Cardiac muscle cell (in vitro differentiated cells and primary cell): ENCODE measurements around the gene MCHR1. TPM values are rescaled to one million over a fixed set of nuclear protein-coding genes. Genes with fewer than 3 reads are reported as not detected.

ENCODE experiments used
- DNase-seq, 2 donors: peaks; one replicate each; pipeline versions ENCODE4 v3.0.0 to v3.0.0-alpha.2; 2010 to 2017; ENCODE audit warnings: low read depth in 1 of 2, low spot score in 1 of 2
- H3K27ac ChIP-seq: fragments of 200-600 bp; sonication (generic); 2 replicates; pipeline ENCODE4 v1.5.1; 2016
- H3K27me3 ChIP-seq: fragments of 200-600 bp; sonication (generic); 2 replicates; pipeline ENCODE4 v1.6.0; 2016; ENCODE audit warnings: control low read depth
- H3K36me3 ChIP-seq: fragments of 200-600 bp; sonication (generic); 2 replicates; pipeline ENCODE4 v1.5.1; 2016; ENCODE audit warnings: control low read depth
- H3K4me1 ChIP-seq: fragments of 200-600 bp; sonication (generic); 2 replicates; pipeline ENCODE4 v1.8.1; 2017; ENCODE audit warnings: low read depth, mild to moderate bottlenecking, mixed run types
- H3K4me3 ChIP-seq: fragments of 200-600 bp; sonication (generic); 2 replicates; pipeline ENCODE4 v1.5.1; 2016; ENCODE audit warnings: mild to moderate bottlenecking
- H3K9me3 ChIP-seq: fragments of 200-600 bp; sonication (generic); 2 replicates; pipeline ENCODE4 v1.5.1; 2017; ENCODE audit warnings: low read depth, mild to moderate bottlenecking, control low read depth
- CTCF ChIP-seq: IDR thresholded peaks from 2 replicates; pipeline ENCODE4 v1.5.1; 2012; ENCODE audit warnings: low read depth, mild to moderate bottlenecking, low read length
- polyA plus RNA-seq: library from polyadenylated mRNA; unstranded; fragments of >200 nt; fragmentation: Nextera tagmentation; extraction: Ambion mirVana; gene quantifications from 2 replicates; pipeline ENCODE4 v1.2.1, GENCODE V29; 2016
- total RNA-seq: library from RNA; depleted of rRNA; stranded (reverse); fragments of >200 nt; gene quantifications from 2 replicates; pipeline ENCODE4 v1.2.3, GENCODE V29; 2016

Gene MCHR1
- total and polyA plus RNA-seq, 2 experiments from 2014 or later, result 0.12 to 0.59 TPM

- no peak for TF ChIP-seq CTCF
- Histone ChIP-seq H3K27me3 (no peaks in the 10 kb centered on the region), H3K4me3 (no peak overlapping the region), H3K27ac (no peak overlapping the region), H3K4me1 (no peaks in the 10 kb centered on the region), H3K36me3 (no peaks in the 10 kb centered on the region), H3K9me3 (no peaks in the 10 kb centered on the region)
- no peak for DNase-seq
These were observed 2.6 kb upstream of the MCHR1 start for GRCh38 chr22:40676644-40677043.

- TF ChIP-seq CTCF, result no peak
- no peak for DNase-seq
- H3K27ac ChIP-seq, result no peak overlapping the region
- no peak overlapping the region for H3K4me3 ChIP-seq
- H3K4me1 ChIP-seq, result no peaks in the 10 kb centered on the region
- H3K36me3 ChIP-seq, result no peaks in the 10 kb centered on the region
- H3K27me3 ChIP-seq, result no peaks in the 10 kb centered on the region
- H3K9me3 ChIP-seq, result no peaks in the 10 kb centered on the region
These were observed 613 bp upstream of the MCHR1 start for GRCh38 chr22:40678493-40679248.

- Histone ChIP-seq H3K4me1 (no peaks in the 10 kb centered on the region), H3K27me3 (peaks cover 3% of the 10 kb centered on the region), H3K27ac (no peak overlapping the region), H3K9me3 (no peaks in the 10 kb centered on the region), H3K36me3 (no peaks in the 10 kb centered on the region), H3K4me3 (no peak overlapping the region)
- peak; percentile 21 for TF ChIP-seq CTCF
- DNase-seq, result peak in 1 of 2 donors; percentile 37
These were observed 907 bp downstream of the MCHR1 start for GRCh38 chr22:40679964-40680818.

GRCh38 chr22:40680819-40681183, 1.5 kb downstream of the MCHR1 start:
- no peak overlapping the region for H3K4me3 ChIP-seq
- peaks cover 4% of the 10 kb centered on the region for H3K27me3 ChIP-seq
- no peak overlapping the region for H3K27ac ChIP-seq
- H3K4me1 ChIP-seq, result no peaks in the 10 kb centered on the region
- no peaks in the 10 kb centered on the region for H3K36me3 ChIP-seq
- DNase-seq, result no peak
- no peak for TF ChIP-seq CTCF
- H3K9me3 ChIP-seq, result no peaks in the 10 kb centered on the region

GRCh38 chr22:40681451-40681850, 2.2 kb downstream of the MCHR1 start:
- H3K9me3 ChIP-seq, result no peaks in the 10 kb centered on the region
- H3K27me3 ChIP-seq, result peaks cover 4% of the 10 kb centered on the region
- H3K27ac ChIP-seq, result no peak overlapping the region
- H3K36me3 ChIP-seq, result no peaks in the 10 kb centered on the region
- no peak for DNase-seq
- TF ChIP-seq CTCF, result no peak
- H3K4me3 ChIP-seq, result no peak overlapping the region
- H3K4me1 ChIP-seq, result no peaks in the 10 kb centered on the region
